ENCODE measurements around the gene FCAMR. TPM values are rescaled to one million over a fixed set of nuclear protein-coding genes. Genes with fewer than 3 reads are reported as not detected.

Gene FCAMR
- total and polyA plus RNA-seq, 2 donors (not counting 1 experiment from before 2014, with no cell fraction given): not detected

DNA sequence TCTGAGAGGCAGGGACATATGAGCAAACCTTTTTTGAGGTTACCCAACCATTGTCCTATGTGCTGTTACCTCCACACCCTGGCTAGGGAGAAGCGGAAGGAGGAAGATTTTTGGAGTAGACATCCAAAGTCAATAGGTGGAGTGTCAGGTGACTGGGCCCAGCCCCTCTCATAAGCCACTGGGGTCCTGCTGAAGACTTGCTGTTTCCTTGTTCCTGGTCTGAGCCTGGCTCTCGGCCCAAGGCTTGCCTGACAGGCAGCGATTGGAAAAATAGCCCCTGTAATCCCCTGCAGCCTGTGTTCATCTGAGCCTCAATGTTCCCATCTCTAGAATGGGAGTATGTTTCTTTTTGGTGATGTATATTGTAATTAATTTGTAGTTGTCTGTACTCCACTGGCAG is 17.1 kb downstream of the FCAMR start:
- H3K4me3 Mint-ChIP-seq: no peak overlapping the region
- Histone ChIP-seq H3K27me3 (replicated peaks in 1 of 4; ENCODE audit: control extremely low read depth in 1 of 4, control insufficient read depth in 3 of 4, insufficient read depth in 4 of 4, low read length in 3 of 4) (no peaks in the 10 kb centered on the region), H3K4me3 (ENCODE audit: control extremely low read depth in 1 of 5, extremely low read depth in 1 of 5, insufficient read depth in 1 of 5, low read depth in 2 of 5, low read length in 4 of 5) (no peak overlapping the region), H3K9me3 (ENCODE audit: control extremely low read depth in 1 of 3, control insufficient read depth in 2 of 3, insufficient read depth in 1 of 3, low read length in 2 of 3) (peaks cover 0 to 6% (median 4%) of the 10 kb centered on the region in 3 donors), H3K79me2 (ENCODE audit: control insufficient read depth, insufficient read depth, low read length) (no peaks in the 10 kb centered on the region), H3K9ac (ENCODE audit: low read length) (no peak overlapping the region), H2AFZ (ENCODE audit: insufficient read depth, low read depth, low read length, poor library complexity, severe bottlenecking) (no peak overlapping the region), H4K20me1 (ENCODE audit: control insufficient read depth, insufficient read depth, low read length, poor library complexity, severe bottlenecking) (no peaks in the 10 kb centered on the region), H3K27ac (ENCODE audit: low read length in 2 of 2) (no peak overlapping the region), H3K4me2 (replicated peaks; ENCODE audit: low read depth, low read length, poor library complexity, severe bottlenecking) (no peak overlapping the region), H3K4me1 (ENCODE audit: control insufficient read depth in 2 of 2, insufficient read depth in 2 of 2, low read length in 2 of 2) (peaks cover 11 to 12% of the 10 kb centered on the region in 2 donors), H3K36me3 (replicated peaks in 1 of 2; ENCODE audit: control extremely low read depth in 1 of 2, control insufficient read depth in 1 of 2, extremely low read depth in 1 of 2, insufficient read depth in 2 of 2, low read length in 1 of 2) (no peaks in the 10 kb centered on the region)
- ChIA-PET CTCF (no interaction called here), POLR2A (no interaction called here)
- ATAC-seq (ENCODE audit: low read depth): no peak
- WGBS (ENCODE audit: insufficient coverage): 95% methylated on average over 3 of the region's 3 CpGs
- no peaks in the 10 kb centered on the region for H3K9me3 Mint-ChIP-seq (ENCODE audit: insufficient read depth)
- intact Hi-C loops (cut with micrococcal nuclease): no loop called here
- peaks cover 3% of the 10 kb centered on the region for H3K27me3 Mint-ChIP-seq
- no peak for TF ChIP-seq CTCF (IDR thresholded peaks at IDR 0.05)
- no peak for TF ChIP-seq EZH2 (IDR thresholded peaks at IDR 0.05; ENCODE audit: borderline replicate concordance, insufficient read depth, low read depth, low read length, poor library complexity, severe bottlenecking)
- no peak overlapping the region for H3K27ac Mint-ChIP-seq
- peaks cover 35% of the 10 kb centered on the region for H3K4me1 Mint-ChIP-seq
- DNase-seq: no peak

DNA sequence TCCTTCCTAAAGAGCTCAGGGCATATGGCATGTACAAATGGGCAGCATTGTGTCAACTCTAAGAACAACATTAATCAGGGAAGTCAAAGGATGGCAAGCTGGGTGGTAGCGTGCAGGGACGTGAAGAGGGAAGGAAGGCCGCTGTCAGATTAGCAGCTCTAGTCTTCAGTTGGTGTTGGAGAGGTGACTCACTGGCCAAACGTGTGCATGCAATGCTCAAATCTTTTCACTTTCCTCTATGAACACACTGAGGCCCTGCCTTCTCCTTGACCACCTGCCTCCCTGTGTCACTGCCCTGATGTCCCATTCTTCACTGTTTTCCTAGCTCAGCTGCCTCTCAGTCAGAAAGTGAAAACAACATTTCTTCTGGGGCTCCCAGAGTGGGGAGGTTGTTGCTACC is 18.1 kb downstream of the FCAMR start:
- H3K27me3 Mint-ChIP-seq: peaks cover 3% of the 10 kb centered on the region
- ATAC-seq (ENCODE audit: low read depth): no peak

More for the DNA sequence above, 18.1 kb downstream of the FCAMR start:
- Mint-ChIP-seq H3K9me3 (ENCODE audit: insufficient read depth) (no peaks in the 10 kb centered on the region), H3K4me1 (peaks cover 39% of the 10 kb centered on the region), H3K4me3 (no peak overlapping the region), H3K27ac (no peak overlapping the region)
- Histone ChIP-seq H3K9me3 (ENCODE audit: control extremely low read depth in 1 of 3, control insufficient read depth in 2 of 3, insufficient read depth in 1 of 3, low read length in 2 of 3) (peaks cover 0 to 6% (median 4%) of the 10 kb centered on the region in 3 donors), H3K27me3 (replicated peaks in 1 of 4; ENCODE audit: control extremely low read depth in 1 of 4, control insufficient read depth in 3 of 4, insufficient read depth in 4 of 4, low read length in 3 of 4) (no peaks in the 10 kb centered on the region), H3K36me3 (replicated peaks in 1 of 2; ENCODE audit: control extremely low read depth in 1 of 2, control insufficient read depth in 1 of 2, extremely low read depth in 1 of 2, insufficient read depth in 2 of 2, low read length in 1 of 2) (no peaks in the 10 kb centered on the region), H3K27ac (ENCODE audit: low read length in 2 of 2) (no peak overlapping the region), H3K9ac (ENCODE audit: low read length) (no peak overlapping the region), H2AFZ (ENCODE audit: insufficient read depth, low read depth, low read length, poor library complexity, severe bottlenecking) (no peak overlapping the region), H3K4me1 (ENCODE audit: control insufficient read depth in 2 of 2, insufficient read depth in 2 of 2, low read length in 2 of 2) (peaks cover 11 to 12% of the 10 kb centered on the region in 2 donors), H3K4me2 (replicated peaks; ENCODE audit: low read depth, low read length, poor library complexity, severe bottlenecking) (peak overlapping the region; percentile 3), H3K79me2 (ENCODE audit: control insufficient read depth, insufficient read depth, low read length) (no peaks in the 10 kb centered on the region), H4K20me1 (ENCODE audit: control insufficient read depth, insufficient read depth, low read length, poor library complexity, severe bottlenecking) (no peaks in the 10 kb centered on the region), H3K4me3 (ENCODE audit: control extremely low read depth in 1 of 5, extremely low read depth in 1 of 5, insufficient read depth in 1 of 5, low read depth in 2 of 5, low read length in 4 of 5) (no peak overlapping the region)
- POLR2A ChIA-PET: no interaction called here
- WGBS (ENCODE audit: insufficient coverage): no CpG with 5 or more reads among the region's 4 CpGs
- intact Hi-C loops (cut with micrococcal nuclease): no loop called here
- no peak for DNase-seq
- TF ChIP-seq CTCF (IDR thresholded peaks at IDR 0.05): no peak
- no peak for TF ChIP-seq EZH2 (IDR thresholded peaks at IDR 0.05; ENCODE audit: borderline replicate concordance, insufficient read depth, low read depth, low read length, poor library complexity, severe bottlenecking)
- CTCF ChIA-PET: interaction anchor here (1.1 to 2.1 kb wide), 3 partner anchors 19 to 40 kb away, joined by 4 to 9 read pairs (median 8); no protein-coding TSS in a partner anchor
